SK-N-MC (cell line): ENCODE measurements around the gene JPH4.

Experiments
- EZH2 ChIP-seq: fragments of 200-600 bp; sonication (generic); IDR thresholded peaks from one replicate; pipeline ENCODE4 v1.6.1; 2017; ENCODE audit warnings: antibody characterized with exemption
- FOXP2 ChIP-seq: optimal IDR thresholded peaks from 2 replicates; pipeline ENCODE3; 2011; ENCODE audit warnings: mild to moderate bottlenecking, moderate library complexity; ENCODE audit not compliant: insufficient read depth; ENCODE audit errors: extremely low read length, control extremely low read depth
- POLR2AphosphoS5 ChIP-seq: IDR thresholded peaks from 2 replicates; pipeline ENCODE4 v1.6.1; 2012; ENCODE audit warnings: mild to moderate bottlenecking, low read depth, low read length, borderline replicate concordance

- TF ChIP-seq EZH2: no peak
- no peak for TF ChIP-seq FOXP2
- no peak for TF ChIP-seq POLR2AphosphoS5
Measured at GRCh38 chr14:23557521-23557920, 21.1 kb downstream of the JPH4 start.
